Thymus (tissue), 11 donors: Measurements from ENCODE around the gene OR2A5. TPM values are rescaled to one million over a fixed set of nuclear protein-coding genes. Genes with fewer than 3 reads are reported as not detected.

ENCODE experiments used
- DNase-seq, 9 donors: peaks; one replicate each; pipeline ENCODE4 v3.0.0-alpha.2; 2013; ENCODE audit warnings: low spot score in 9 of 9, low read depth in 6 of 9, missing footprints in 1 of 9
- H3K27ac ChIP-seq, 2 donors: one replicate each; pipeline ENCODE4 v1.5.1; 2013; ENCODE audit warnings: control low read depth in 1 of 2, low read depth in 1 of 2, low read length in 1 of 2, mild to moderate bottlenecking in 1 of 2, moderate library complexity in 1 of 2
- H3K27me3 ChIP-seq, 2 donors: one replicate each; pipeline ENCODE4 v1.5.1; 2013; ENCODE audit warnings: low read length in 1 of 2; ENCODE audit not compliant: control insufficient read depth in 2 of 2, insufficient read depth in 1 of 2
- H3K36me3 ChIP-seq, 2 donors: one replicate each; pipeline ENCODE4 v1.5.1; 2013; ENCODE audit warnings: low read length in 1 of 2, mild to moderate bottlenecking in 1 of 2, moderate library complexity in 1 of 2; ENCODE audit not compliant: control insufficient read depth in 2 of 2, insufficient read depth in 2 of 2
- H3K4me1 ChIP-seq, 2 donors: one replicate each; pipeline ENCODE4 v1.5.1; 2013; ENCODE audit warnings: low read length in 2 of 2; ENCODE audit not compliant: control insufficient read depth in 2 of 2, insufficient read depth in 2 of 2
- H3K4me3 ChIP-seq, 2 donors: one replicate each; pipeline ENCODE4 v1.5.1; 2013; ENCODE audit warnings: low read length in 2 of 2, control low read depth in 1 of 2, mild to moderate bottlenecking in 1 of 2
- H3K9me3 ChIP-seq, 2 donors: one replicate each; pipeline ENCODE4 v1.5.1; 2013; ENCODE audit warnings: low read length in 1 of 2, mild to moderate bottlenecking in 1 of 2; ENCODE audit not compliant: control insufficient read depth in 2 of 2, insufficient read depth in 1 of 2
- WGBS: extraction: QIAGEN DNeasy Blood & Tissue Kit; methylation state at CpG from one replicate; pipeline ENCODE4 v1.1.7; 2013; 5-methylcytosine and 5-hydroxymethylcytosine counted together
- polyA plus RNA-seq: library from polyadenylated mRNA; stranded (reverse); fragments of 200-250 nt; gene quantifications from one replicate; pipeline ENCODE4 v1.2.3, GENCODE V29; 2013
- total RNA-seq: library from RNA; stranded (reverse); fragments of 120-200 nt; gene quantifications from one replicate; pipeline ENCODE4 v1.2.4, GENCODE V29; 2013
- donor health status: healthy.

OR2A5 gene
- total and polyA plus RNA-seq, 2 donors, result 0.02 TPM; not detected in 1

GRCh38 chr7:144011458-144012230 lies 37.1 kb upstream of the OR2A5 start:
- Histone ChIP-seq H3K36me3 (no peaks in the 10 kb centered on the region), H3K27me3 (no peaks in the 10 kb centered on the region), H3K4me3 (no peak overlapping the region), H3K4me1 (no peaks in the 10 kb centered on the region), H3K27ac (no peak overlapping the region), H3K9me3 (peaks cover 0 to 4% of the 10 kb centered on the region in 2 donors)
- DNase-seq, result no peak
- WGBS, result 74% methylated on average over 5 of the region's 5 CpGs

GRCh38 chr7:144018065-144018464 lies 30.7 kb upstream of the OR2A5 start:
- Histone ChIP-seq H3K27me3 (no peaks in the 10 kb centered on the region), H3K27ac (no peak overlapping the region), H3K4me3 (no peak overlapping the region), H3K4me1 (no peaks in the 10 kb centered on the region), H3K9me3 (no peaks in the 10 kb centered on the region), H3K36me3 (no peaks in the 10 kb centered on the region)
- DNase-seq, result no peak
- WGBS, result 74% methylated on average over 4 of the region's 4 CpGs

- Histone ChIP-seq H3K27me3 (no peaks in the 10 kb centered on the region), H3K4me3 (no peak overlapping the region), H3K27ac (no peak overlapping the region), H3K36me3 (no peaks in the 10 kb centered on the region), H3K9me3 (no peaks in the 10 kb centered on the region), H3K4me1 (no peaks in the 10 kb centered on the region)
- WGBS, result 84% methylated on average over 2 of the region's 2 CpGs
- no peak for DNase-seq
Observed at GRCh38 chr7:144019457-144019856, 29.3 kb upstream of the OR2A5 start.

GRCh38 chr7:144020340-144020739 lies 28.4 kb upstream of the OR2A5 start:
- Histone ChIP-seq H3K27me3 (no peaks in the 10 kb centered on the region), H3K36me3 (no peaks in the 10 kb centered on the region), H3K4me3 (no peak overlapping the region), H3K4me1 (no peaks in the 10 kb centered on the region), H3K9me3 (no peaks in the 10 kb centered on the region), H3K27ac (no peak overlapping the region)
- 64% methylated on average over 3 of the region's 3 CpGs for WGBS
- DNase-seq, result no peak

- no peaks in the 10 kb centered on the region for H3K27me3 ChIP-seq
- H3K4me3 ChIP-seq, result no peak overlapping the region
- no peaks in the 10 kb centered on the region for H3K9me3 ChIP-seq
- no peaks in the 10 kb centered on the region for H3K4me1 ChIP-seq
- no peaks in the 10 kb centered on the region for H3K36me3 ChIP-seq
- DNase-seq, result no peak
- H3K27ac ChIP-seq, result no peak overlapping the region
Observed at GRCh38 chr7:144022169-144022568, 26.6 kb upstream of the OR2A5 start.

GRCh38 chr7:144023171-144023827 lies 25.4 kb upstream of the OR2A5 start:
- no peaks in the 10 kb centered on the region for H3K36me3 ChIP-seq
- DNase-seq, result no peak

GRCh38 chr7:144024213-144024612 lies 24.5 kb upstream of the OR2A5 start:
- Histone ChIP-seq H3K36me3 (no peaks in the 10 kb centered on the region), H3K4me1 (no peaks in the 10 kb centered on the region)

More at GRCh38 chr7:144023171-144023827, 25.4 kb upstream of the OR2A5 start:
- Histone ChIP-seq H3K4me1 (no peaks in the 10 kb centered on the region), H3K4me3 (no peak overlapping the region), H3K9me3 (no peaks in the 10 kb centered on the region), H3K27ac (no peak overlapping the region), H3K27me3 (no peaks in the 10 kb centered on the region)
- 90% methylated on average over 4 of the region's 4 CpGs for WGBS

GRCh38 chr7:144026203-144026883 lies 22.4 kb upstream of the OR2A5 start:
- Histone ChIP-seq H3K27ac (no peak overlapping the region), H3K27me3 (no peaks in the 10 kb centered on the region), H3K4me3 (no peak overlapping the region), H3K9me3 (no peaks in the 10 kb centered on the region), H3K36me3 (no peaks in the 10 kb centered on the region), H3K4me1 (no peaks in the 10 kb centered on the region)
- DNase-seq, result no peak
- WGBS, result 85% methylated on average over 4 of the region's 4 CpGs

More at GRCh38 chr7:144024213-144024612, 24.5 kb upstream of the OR2A5 start:
- H3K27me3 ChIP-seq, result no peaks in the 10 kb centered on the region
- 87% methylated on average over 3 of the region's 3 CpGs for WGBS
- DNase-seq, result no peak
- no peak overlapping the region for H3K4me3 ChIP-seq
- H3K27ac ChIP-seq, result no peak overlapping the region
- no peaks in the 10 kb centered on the region for H3K9me3 ChIP-seq

- WGBS, result 32% methylated on average over 3 of the region's 3 CpGs
- no peak overlapping the region for H3K4me3 ChIP-seq
- no peaks in the 10 kb centered on the region for H3K27me3 ChIP-seq
- no peaks in the 10 kb centered on the region for H3K4me1 ChIP-seq
- no peak for DNase-seq
- no peaks in the 10 kb centered on the region for H3K9me3 ChIP-seq
- H3K27ac ChIP-seq, result no peak overlapping the region
- H3K36me3 ChIP-seq, result no peaks in the 10 kb centered on the region
Observed at GRCh38 chr7:144027070-144027469, 21.7 kb upstream of the OR2A5 start.
